ENCODE measurements around the gene PAGE1. TPM values are rescaled to one million over a fixed set of nuclear protein-coding genes. Genes with fewer than 3 reads are reported as not detected.
"Not testable (repeated sequence)": the region's sequence is repeated elsewhere in the genome, so short reads cannot be mapped to it uniquely, and the experiment has no call there.

Gene PAGE1, protein sequence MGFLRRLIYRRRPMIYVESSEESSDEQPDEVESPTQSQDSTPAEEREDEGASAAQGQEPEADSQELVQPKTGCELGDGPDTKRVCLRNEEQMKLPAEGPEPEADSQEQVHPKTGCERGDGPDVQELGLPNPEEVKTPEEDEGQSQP
- not detected for polyA plus RNA-seq (2013, experiment 1 of 2; ENCODE audit: insufficient read length)
- not detected for polyA plus RNA-seq (2013, experiment 2 of 2; ENCODE audit: insufficient read length)

- DNase-seq = no peak
Measured at GRCh38 chrX:49695276-49696180, at the start of gene PAGE1. Gene PAGE1, minus strand, starts transcription at chrX:49695984. Its CDS starts 1,214 bp downstream, at chrX:49694770.

DNA sequence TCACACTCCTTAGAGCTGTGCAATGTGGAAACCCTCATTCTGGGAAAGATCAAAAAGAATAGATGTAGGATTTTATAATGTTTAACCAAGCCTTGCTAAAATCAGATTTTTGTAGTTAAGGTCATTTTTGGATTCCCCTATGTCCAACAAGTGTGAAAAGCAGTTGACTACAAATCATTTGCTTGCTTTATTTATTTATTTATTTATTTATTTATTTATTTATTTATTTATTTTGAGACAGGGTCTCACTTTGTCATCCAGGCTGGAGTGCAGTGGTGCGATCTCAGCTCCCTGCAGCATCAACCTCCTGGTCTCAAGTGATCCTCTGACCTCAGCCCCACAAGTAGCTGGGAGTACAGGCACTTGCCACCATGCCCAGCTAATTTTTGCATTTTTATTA lies 45.7 kb upstream of the PAGE1 start:
- DNase-seq = not testable (repeated sequence)

- DNase-seq = no peak
Measured at GRCh38 chrX:49727847-49728246, 32.1 kb upstream of the PAGE1 start.

GRCh38 chrX:49726966-49727365 lies 31.2 kb upstream of the PAGE1 start:
- no peak for DNase-seq

GRCh38 chrX:49725923-49726904 lies 30.4 kb upstream of the PAGE1 start:
- DNase-seq = no peak

DNA sequence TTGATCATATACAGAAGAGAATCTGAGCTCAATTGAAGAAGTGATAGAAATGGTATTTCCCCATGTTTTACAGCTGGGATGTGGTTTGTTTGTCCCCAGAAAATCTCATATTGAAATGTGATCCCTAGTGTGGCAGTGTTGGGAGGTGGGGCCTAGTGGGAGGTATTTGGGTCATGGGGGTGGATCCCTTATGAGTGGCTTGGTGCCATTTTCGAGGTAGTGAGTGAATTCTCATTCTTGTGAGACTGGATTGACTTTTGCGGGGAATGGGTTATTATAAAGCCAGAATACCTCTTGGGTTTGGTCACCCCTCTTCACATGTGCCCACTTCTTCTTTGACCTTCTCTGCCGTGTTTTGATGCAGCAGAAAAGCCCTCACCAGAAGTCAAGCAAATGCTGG lies 29.6 kb upstream of the PAGE1 start:
- DNase-seq = no peak

DNA sequence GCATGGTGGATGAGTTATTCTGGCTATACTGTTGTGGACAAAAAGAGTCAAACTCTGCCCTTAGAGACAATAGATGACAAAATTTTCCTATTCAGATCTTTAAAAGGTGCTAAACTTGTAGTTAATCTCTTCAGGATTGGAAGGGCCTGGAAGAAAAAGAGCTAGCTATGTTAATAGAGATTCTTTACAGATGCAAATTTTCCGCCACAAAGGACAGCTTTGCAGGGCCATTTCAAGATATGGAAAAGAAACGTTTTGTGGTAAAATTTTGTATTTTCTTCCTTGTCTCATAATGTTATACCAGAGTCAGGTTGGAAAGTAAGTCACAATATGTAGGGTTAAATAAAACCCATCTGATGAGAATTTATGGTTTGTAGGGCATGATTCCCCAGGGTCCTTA lies 24.3 kb upstream of the PAGE1 start:
- DNase-seq = not testable (repeated sequence)

GRCh38 chrX:49712577-49712976 lies 16.8 kb upstream of the PAGE1 start:
- no peak for DNase-seq

- no peak for DNase-seq
Measured at GRCh38 chrX:49710744-49711319, 15.0 kb upstream of the PAGE1 start.

DNA sequence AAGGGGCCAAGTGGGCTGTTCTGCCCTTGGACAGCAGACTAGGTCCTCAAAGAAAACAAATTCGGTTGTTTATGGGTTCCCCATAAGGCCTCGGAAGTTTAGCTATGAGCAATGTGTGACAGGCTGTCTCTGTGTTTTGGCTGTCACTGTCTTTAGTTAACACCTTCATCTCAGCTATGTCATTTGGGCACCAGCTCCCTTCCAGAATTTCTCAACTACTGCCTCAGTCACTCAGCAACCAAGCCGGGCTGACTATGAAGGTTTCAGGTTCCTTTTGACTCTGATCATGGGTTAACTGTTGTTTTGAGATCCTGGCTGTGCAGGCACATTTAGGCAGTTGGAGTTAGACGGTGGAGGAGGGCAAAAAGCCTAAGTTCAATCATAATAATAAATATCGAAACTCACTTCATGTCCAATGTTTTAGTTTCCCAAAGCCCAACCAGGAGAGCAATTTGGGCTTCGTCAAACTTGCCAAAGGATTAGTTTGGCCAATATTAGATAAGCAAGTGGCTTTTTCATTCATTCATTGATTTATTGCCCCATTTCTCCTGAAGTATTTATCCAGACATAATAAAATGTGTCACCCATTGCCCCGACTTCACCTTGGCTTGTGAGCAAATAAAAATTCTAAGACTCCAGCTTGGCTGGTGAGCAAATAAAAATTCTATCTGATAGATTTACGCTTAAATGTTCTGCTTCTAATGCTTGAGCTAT lies 9.1 kb upstream of the PAGE1 start:
- no peak for DNase-seq

GRCh38 chrX:49701933-49702332 lies 6.1 kb upstream of the PAGE1 start:
- no peak for DNase-seq

GRCh38 chrX:49701323-49701722 lies 5.5 kb upstream of the PAGE1 start:
- no peak for DNase-seq

DNA sequence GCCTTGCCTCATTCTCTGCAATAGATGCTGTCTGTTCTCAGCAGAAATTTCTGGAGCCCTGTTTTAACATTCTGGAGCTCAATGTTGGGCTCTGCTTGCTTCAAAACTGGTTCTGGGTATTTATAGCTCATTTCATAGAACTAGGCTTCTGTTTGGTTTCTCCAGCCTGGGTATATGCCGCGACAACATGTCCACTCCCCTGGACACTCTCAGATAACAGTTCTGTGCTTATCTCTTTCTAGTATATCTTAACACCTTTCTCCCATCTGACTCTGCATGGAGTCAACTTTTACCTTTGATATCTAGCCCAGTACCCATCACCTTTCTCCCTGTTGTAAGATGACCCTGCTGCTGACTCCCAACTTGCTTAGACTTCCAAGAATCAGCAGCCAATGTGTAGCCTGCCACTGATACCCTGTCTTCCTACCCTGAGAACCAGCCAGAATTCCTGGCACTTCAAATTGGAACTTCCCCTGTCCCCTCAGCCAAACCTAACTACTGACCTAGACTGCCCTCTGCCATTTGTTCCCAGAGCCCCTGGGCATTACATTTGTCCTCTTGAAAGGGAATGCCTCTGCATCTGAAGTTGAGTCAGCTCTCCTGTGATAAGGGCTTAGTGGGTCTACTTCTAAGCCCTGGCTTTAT lies 20.6 kb downstream of the PAGE1 start:
- DNase-seq = no peak

GRCh38 chrX:49673394-49673793 lies 22.4 kb downstream of the PAGE1 start:
- no peak for DNase-seq

DNA sequence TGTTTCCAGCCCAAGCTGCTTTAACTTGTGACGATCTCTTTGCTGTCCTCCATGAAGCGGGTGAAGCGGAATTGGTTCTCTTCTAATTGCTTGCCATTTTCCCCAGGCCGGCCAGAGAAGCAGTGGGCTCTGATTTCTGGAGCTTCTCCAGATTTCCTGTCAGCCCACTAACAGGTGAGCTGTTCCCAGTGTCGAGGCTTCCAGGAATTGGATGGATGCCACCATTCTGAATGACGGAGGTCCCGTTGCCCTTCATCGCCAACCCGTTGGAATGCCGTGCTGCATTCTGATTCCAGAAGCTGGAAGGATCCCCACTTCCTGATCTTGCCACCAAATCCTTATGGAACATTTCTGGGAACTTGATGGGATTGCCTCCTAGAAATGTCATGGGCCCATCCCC lies 31.0 kb downstream of the PAGE1 start:
- DNase-seq = no peak

DNA sequence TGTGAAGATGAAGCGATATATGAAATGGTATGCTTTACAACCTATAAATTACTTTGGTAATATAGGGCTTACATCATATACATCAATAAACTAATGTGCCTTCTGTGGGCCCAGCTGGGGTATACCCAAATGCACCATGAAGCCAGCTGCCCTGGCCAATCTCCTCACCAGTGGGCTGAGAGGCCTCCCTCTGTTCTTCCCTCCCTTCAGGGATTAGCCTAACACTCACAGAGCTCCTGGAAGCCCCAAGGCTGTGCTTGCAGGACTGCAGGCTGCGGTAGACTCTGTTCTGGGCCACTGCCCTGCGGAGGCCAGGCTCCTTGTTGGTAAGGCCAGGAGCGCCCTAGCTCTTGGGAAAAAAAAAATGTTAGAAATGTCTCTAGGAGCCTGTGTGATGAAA lies 33.9 kb downstream of the PAGE1 start:
- no peak for DNase-seq

DNA sequence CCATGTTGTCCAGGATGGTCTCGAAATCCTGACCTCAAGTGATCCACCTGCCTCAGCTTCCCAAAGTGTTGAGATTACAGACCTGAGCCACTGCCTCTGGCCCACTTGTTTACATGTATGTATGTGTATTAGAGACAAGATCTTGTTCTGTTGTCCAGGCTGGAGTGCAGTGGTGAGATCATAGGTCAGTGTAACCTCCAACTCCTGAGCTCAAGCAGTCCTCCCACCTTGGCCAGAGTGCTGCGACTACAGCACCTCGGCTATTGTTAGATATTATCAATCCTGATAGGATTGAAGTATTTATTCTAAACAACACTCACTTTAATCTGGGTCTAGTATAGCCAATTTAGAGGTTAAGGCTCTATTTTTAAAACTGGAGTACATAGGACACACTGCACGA lies 36.0 kb downstream of the PAGE1 start:
- no peak for DNase-seq

DNA sequence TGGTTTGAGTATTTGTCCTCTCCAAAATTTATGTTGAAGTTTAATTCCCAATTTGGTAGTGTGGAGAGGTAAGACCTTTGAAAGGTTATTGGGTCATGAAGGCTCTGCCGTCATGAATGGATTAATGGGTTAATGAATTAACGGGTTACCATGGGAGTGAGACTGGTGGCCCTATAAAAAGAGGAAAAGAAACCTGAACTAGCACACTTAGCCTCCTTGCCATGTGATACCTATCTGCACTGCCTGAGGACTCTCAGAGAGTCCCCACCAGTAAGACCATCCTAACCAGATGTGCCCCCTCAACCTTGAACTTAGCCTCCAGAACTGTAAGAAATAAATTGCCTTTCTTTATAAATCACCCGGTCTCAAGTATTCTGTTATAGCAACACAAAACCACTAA lies 39.3 kb downstream of the PAGE1 start:
- DNase-seq = no peak

GRCh38 chrX:49644991-49645637 lies 50.7 kb downstream of the PAGE1 start:
- no peak for DNase-seq

Measured in fibroblast of skin of back (primary cell).